Epithelial cell of proximal tubule (primary cell): ENCODE data around the gene CA10. TPM values are rescaled to one million over a fixed set of nuclear protein-coding genes. Genes with fewer than 3 reads are reported as not detected.

Source experiments
- DNase-seq: peaks from one replicate; pipeline ENCODE4 v3.0.0-alpha.2; 2011; ENCODE audit warnings: low read depth
- H3K4me3 ChIP-seq: 2 replicates; pipeline ENCODE4 v1.5.1; 2011; ENCODE audit warnings: low read depth, mild to moderate bottlenecking, low read length
- CTCF ChIP-seq: conservative IDR thresholded peaks from 2 replicates; pipeline ENCODE4 v1.5.1; 2012; ENCODE audit warnings: low read depth, mild to moderate bottlenecking, low read length
- total RNA-seq: library from RNA; depleted of rRNA; stranded (reverse); fragments of >200 nt; gene quantifications from 2 replicates; pipeline ENCODE4 v1.2.3, GENCODE V29; 2015

CA10 gene
- total RNA-seq, 1 donor from 2014 or later, result 0.58 TPM

GRCh38 chr17:51652529-51652928 lies 506.0 kb downstream of the CA10 start:
- DNase-seq, result no peak
- H3K4me3 ChIP-seq, result no peak overlapping the region
- TF ChIP-seq CTCF, result no peak

- no peak for DNase-seq
- no peak for TF ChIP-seq CTCF
- H3K4me3 ChIP-seq, result no peak overlapping the region
Observed at GRCh38 chr17:51651513-51652298, 506.8 kb downstream of the CA10 start.

GRCh38 chr17:51650772-51651171 lies 507.7 kb downstream of the CA10 start:
- no peak overlapping the region for H3K4me3 ChIP-seq
- no peak for DNase-seq
- TF ChIP-seq CTCF, result no peak

GRCh38 chr17:51650202-51650601 lies 508.3 kb downstream of the CA10 start:
- H3K4me3 ChIP-seq, result no peak overlapping the region
- no peak for DNase-seq
- TF ChIP-seq CTCF, result no peak

- DNase-seq, result no peak
- TF ChIP-seq CTCF, result no peak
- H3K4me3 ChIP-seq, result no peak overlapping the region
Observed at GRCh38 chr17:51647826-51648225, 510.7 kb downstream of the CA10 start.

GRCh38 chr17:51647067-51647466 lies 511.4 kb downstream of the CA10 start:
- H3K4me3 ChIP-seq, result no peak overlapping the region
- no peak for DNase-seq

More at GRCh38 chr17:51647067-51647466, 511.4 kb downstream of the CA10 start:
- TF ChIP-seq CTCF, result no peak
